SK-N-SH treated with all-trans-retinoic acid at 6 μM for 48 hours (cell line): ENCODE data around the gene ADAM11.

Experiments
- CSDC2 ChIP-seq: fragments of 250-450 bp; sonication (Bioruptor Pico); IDR thresholded peaks from 2 replicates; pipeline ENCODE4 v1.5.0; 2020; ENCODE audit warnings: mild to moderate bottlenecking, moderate library complexity
- ESRRG ChIP-seq: fragments of 250-450 bp; sonication (Bioruptor Pico); IDR thresholded peaks from 2 replicates; pipeline ENCODE4 v1.6.1; 2021; ENCODE audit warnings: mild to moderate bottlenecking
- PPARA ChIP-seq: fragments of 250-450 bp; sonication (Bioruptor Pico); IDR thresholded peaks from 2 replicates; pipeline ENCODE4 v1.5.0; 2020; ENCODE audit warnings: mild to moderate bottlenecking, borderline replicate concordance
- ZNF70 ChIP-seq: fragments of 450-650 bp; formaldehyde crosslinking; IDR thresholded peaks from 2 replicates; pipeline ENCODE4 v1.5.0; 2020; ENCODE audit warnings: mild to moderate bottlenecking, moderate library complexity

- TF ChIP-seq PPARA (CRISPR knock-in tag) = no peak
- no peak for TF ChIP-seq CSDC2
- TF ChIP-seq ZNF70 (CRISPR knock-in tag) = no peak
- TF ChIP-seq ESRRG = no peak
These were observed 49.4 kb downstream of the ADAM11 start for GRCh38 chr17:44808156-44808555.
